OCI-M2 (cell line): ENCODE data around the gene CDHR2.

Experiments used
- DNase-seq: peaks from one replicate; lab custom pipeline; 2025; ENCODE audit not compliant: unreplicated experiment; lab: John Stamatoyannopoulos, UW

Gene CDHR2

GRCh38 chr5:176638437-176638836, 89.3 kb downstream of the CDHR2 start:
- no peak for DNase-seq

GRCh38 chr5:176639208-176639607, 90.1 kb downstream of the CDHR2 start:
- DNase-seq, result no peak

GRCh38 chr5:176639981-176640380, 90.8 kb downstream of the CDHR2 start:
- no peak for DNase-seq

- no peak for DNase-seq
Measured at GRCh38 chr5:176640616-176641015, 91.5 kb downstream of the CDHR2 start.

- no peak for DNase-seq
Measured at GRCh38 chr5:176642675-176643490, 93.7 kb downstream of the CDHR2 start.

GRCh38 chr5:176643491-176644219, 94.5 kb downstream of the CDHR2 start:
- no peak for DNase-seq

- no peak for DNase-seq
Measured at GRCh38 chr5:176644294-176644693, 95.2 kb downstream of the CDHR2 start.

GRCh38 chr5:176644878-176645670, 95.9 kb downstream of the CDHR2 start:
- no peak for DNase-seq
